K562 (cell line): ENCODE measurements around the gene PDE2A. TPM values are rescaled to one million over a fixed set of nuclear protein-coding genes. Genes with fewer than 3 reads are reported as not detected.

Experiments used
- ATAC-seq: fragments of 200-7000 bp; cut with Tn5 transposase; 3 replicates; pipeline ENCODE4 v1.9.1; 2020; ENCODE audit warnings: moderate library complexity
- BruUV-seq: library from RNA; stranded (reverse); fragments of 400-500 nt; replicated peaks from 2 replicates; lab custom pipeline; 2021; lab: Mats Ljungman, UMichigan
- CTCF ChIA-PET: fragments of 300-600 bp; formaldehyde crosslinking; extraction: SDS; loops from one replicate; lab custom pipeline; 2021; ENCODE audit warnings: low intra/inter-chr PET ratio; lab: Yijun Ruan, JAX
- POLR2A ChIA-PET: fragments of 300-600, 350-650 bp; sonication (Branson Sonifier 250); formaldehyde crosslinking; extraction: SDS; loops from one replicate; lab custom pipeline; 2021; ENCODE audit warnings: antibody characterized with exemption, inconsistent platforms; lab: Yijun Ruan, JAX
- DNase-seq, 4 experiments: peaks; one replicate each; pipeline versions ENCODE4 v3.0.0 to v3.0.0-alpha.2; 2011 to 2018; ENCODE audit warnings: low spot score in 3 of 4, mixed read lengths in 3 of 4; ENCODE audit errors: extremely low read depth in 1 of 4
- FAIRE-seq: peaks from 2 replicates; lab custom pipeline; 2011; peaks lifted over from hg19 to GRCh38; lab: Jason Lieb, UNC
- H2AFZ ChIP-seq: 2 replicates; pipeline ENCODE4 v1.6.0; 2011; ENCODE audit warnings: low read depth, low read length, control low read depth, inconsistent platforms
- H3K27ac ChIP-seq: fragments of 200-600 bp; 3 replicates; pipeline ENCODE4 v1.8.0; 2011; ENCODE audit warnings: low read depth, mild to moderate bottlenecking, control low read depth, inconsistent platforms, low read length, moderate library complexity, mixed read lengths; ENCODE audit errors: extremely low read depth
- H3K27me3 ChIP-seq, 2 experiments: fragments of 300-600 bp in 1 of 2; 2 replicates in 1 of 2; 3 replicates in 1 of 2; pipeline versions ENCODE4 v1.6.0 to v1.8.0; 2011; ENCODE audit warnings: inconsistent platforms in 2 of 2, low read length in 2 of 2, mild to moderate bottlenecking in 1 of 2, mixed read lengths in 1 of 2, moderate library complexity in 1 of 2; ENCODE audit not compliant: control insufficient read depth in 2 of 2, insufficient read depth in 2 of 2
- H3K36me3 ChIP-seq: fragments of 300-600 bp; 3 replicates; pipeline ENCODE4 v1.8.0; 2011; ENCODE audit warnings: mild to moderate bottlenecking, low read length, inconsistent platforms; ENCODE audit not compliant: control insufficient read depth, insufficient read depth
- H3K4me1 ChIP-seq, 2 experiments: fragments of 200-600 bp in 1 of 2; replicated peaks in 1 of 2; 2 replicates in 1 of 2; 3 replicates in 1 of 2; pipeline versions ENCODE4 v1.5.1 to v1.8.0; 2011; ENCODE audit warnings: inconsistent platforms in 2 of 2, low read length in 2 of 2, mild to moderate bottlenecking in 1 of 2, mixed read lengths in 1 of 2, moderate library complexity in 1 of 2; ENCODE audit not compliant: control insufficient read depth in 2 of 2, insufficient read depth in 2 of 2
- H3K4me2 ChIP-seq: 2 replicates; pipeline ENCODE4 v1.6.1; 2011; ENCODE audit warnings: low read length, control low read depth, inconsistent platforms, mixed read lengths; ENCODE audit not compliant: insufficient read depth
- H3K4me3 ChIP-seq: fragments of 200-600 bp; sonication (generic), shearing (Covaris generic); 2 replicates; pipeline ENCODE4 v1.5.1; 2016; ENCODE audit warnings: control low read depth, inconsistent platforms
- H3K79me2 ChIP-seq: fragments of 200-600 bp; 3 replicates; pipeline ENCODE4 v1.8.0; 2011; ENCODE audit warnings: low read length, inconsistent platforms; ENCODE audit not compliant: control insufficient read depth, insufficient read depth
- H3K9ac ChIP-seq, 2 experiments: 2 replicates each; pipeline versions ENCODE4 v1.6.0 to v1.6.1; 2011; ENCODE audit warnings: low read depth in 2 of 2, low read length in 2 of 2, control low read depth in 1 of 2, inconsistent platforms in 1 of 2, mild to moderate bottlenecking in 1 of 2, mixed read lengths in 1 of 2; ENCODE audit not compliant: insufficient read depth in 1 of 2
- H3K9me1 ChIP-seq: one replicate; pipeline ENCODE4 v1.6.0; 2011; ENCODE audit warnings: inconsistent platforms, mild to moderate bottlenecking, low read length, moderate library complexity; ENCODE audit not compliant: control insufficient read depth, insufficient read depth
- H3K9me3 ChIP-seq: replicated peaks from 2 replicates; pipeline ENCODE4 v1.5.1; 2011; ENCODE audit warnings: low read depth, low read length, inconsistent platforms; ENCODE audit not compliant: control insufficient read depth, insufficient read depth
- H4K20me1 ChIP-seq: replicated peaks from 2 replicates; pipeline ENCODE4 v1.6.1; 2011; ENCODE audit warnings: low read length, inconsistent platforms, mixed read lengths; ENCODE audit not compliant: control insufficient read depth, insufficient read depth
- ARID1B ChIP-seq: fragments of 450-650 bp; IDR thresholded peaks from 2 replicates; pipeline ENCODE4 v1.6.1; 2016; ENCODE audit warnings: antibody characterized with exemption, mild to moderate bottlenecking, inconsistent platforms
- CEBPG ChIP-seq, 3 experiments: fragments of 200-800 bp in 1 of 3; sonication (Bioruptor generic) in 1 of 3; sonication (generic) in 1 of 3; formaldehyde crosslinking in 1 of 3; IDR thresholded peaks in 2 of 3; conservative IDR thresholded peaks in 1 of 3; 2 replicates each; pipeline versions ENCODE4 v1.6.1 to v1.8.0; 2016 to 2022; ENCODE audit warnings: missing compliant biosample characterization in 2 of 3, missing genetic modification characterization in 2 of 3, mild to moderate bottlenecking in 1 of 3, missing genetic modification reagents in 1 of 3
- LARP7 ChIP-seq: fragments of 450-650 bp; IDR thresholded peaks from 2 replicates; pipeline ENCODE4 v1.6.1; 2016
- MEIS2 ChIP-seq: fragments of 450-650 bp; IDR thresholded peaks from 2 replicates; pipeline ENCODE4 v1.6.1; 2014; ENCODE audit warnings: mild to moderate bottlenecking; ENCODE audit not compliant: partially characterized antibody
- NUFIP1 ChIP-seq: fragments of 450-650 bp; IDR thresholded peaks from 2 replicates; pipeline ENCODE4 v1.6.1; 2018; ENCODE audit not compliant: partially characterized antibody
- TAF1 ChIP-seq: IDR thresholded peaks from 2 replicates; pipeline ENCODE4 v1.6.1; 2011; ENCODE audit warnings: mild to moderate bottlenecking, low read length, moderate library complexity; ENCODE audit not compliant: insufficient read depth, control insufficient read depth, severe bottlenecking; ENCODE audit errors: extremely low read depth
- ZNF12 ChIP-seq: sonication (generic); formaldehyde crosslinking; IDR thresholded peaks from 2 replicates; pipeline ENCODE4 v1.4.0; 2020; ENCODE audit warnings: mild to moderate bottlenecking, missing genetic modification reagents
- ZNF282 ChIP-seq: sonication (generic); formaldehyde crosslinking; IDR thresholded peaks from 2 replicates; pipeline ENCODE4 v1.8.1; 2023; ENCODE audit warnings: missing genetic modification reagents
- WGBS: fragments of 100-300 bp; shearing (Covaris generic); methylation state at CpG from one replicate; pipeline ENCODE4 v1.1.6; 2016; ENCODE audit warnings: low coverage, mixed read lengths; ENCODE audit not compliant: insufficient coverage; ENCODE audit errors: missing lambda C conversion rate; 5-methylcytosine and 5-hydroxymethylcytosine counted together
- in situ Hi-C: fragments of 300-500 bp; cut with MboI; formaldehyde crosslinking; loops from 4 replicates; pipeline ENCODE4 v1.15.0; 2018; ENCODE audit warnings: inconsistent platforms, mixed read lengths
- intact Hi-C: fragments of 100-400 bp; cut with micrococcal nuclease; formaldehyde crosslinking; loops from 2 replicates; pipeline ENCODE4 v1.14.2; 2022
- polyA plus RNA-seq, 8 experiments: library from polyadenylated mRNA; depleted of rRNA in 4 of 8; stranded (reverse) in 5 of 8; unstranded in 3 of 8; fragments of >200 nt; fragmentation: Nextera tagmentation in 2 of 8; fragmentation: Illumina TruSeq in 1 of 8; extraction: Ambion mirVana in 2 of 8; extraction: Trizol in 1 of 8; gene quantifications; 2 replicates each; pipeline versions ENCODE4 v1.2.1 to v1.2.3, GENCODE V29; 2011 to 2014; ENCODE audit warnings: inconsistent platforms in 1 of 8, missing spikeins in 1 of 8
- total RNA-seq, 7 experiments: library from RNA; depleted of rRNA in 6 of 7; stranded (reverse); fragments of >200 nt in 6 of 7; fragmentation: Illumina TruSeq in 2 of 7; extraction: Trizol in 2 of 7; gene quantifications; 2 replicates each; pipeline versions ENCODE4 v1.2.1 to v1.2.3, GENCODE V29; 2011 to 2021; ENCODE audit warnings: low replicate concordance in 1 of 7
- TF ChIP-seq, protein P1 (sequence below): fragments of 200-800 bp; sonication (Bioruptor generic); IDR thresholded peaks from 2 replicates; pipeline ENCODE4 v1.6.1; 2017; ENCODE audit warnings: missing genetic modification characterization, missing compliant biosample characterization
- TF ChIP-seq, protein P2 (sequence below): fragments of 450-650 bp; formaldehyde crosslinking; IDR thresholded peaks from 2 replicates; pipeline ENCODE4 v1.4.0; 2020; ENCODE audit warnings: mild to moderate bottlenecking, mixed read lengths
- TF ChIP-seq, protein P3 (sequence below), 2 experiments: fragments of 450-650 bp; conservative IDR thresholded peaks; 2 replicates each; pipeline ENCODE4 v1.6.1; 2017; ENCODE audit warnings: mild to moderate bottlenecking in 2 of 2, moderate library complexity in 2 of 2

Gene PDE2A
- total and polyA plus RNA-seq, 9 of the 15 experiments (the other 6 are each of a cell fraction or from before 2014, with no cell fraction given) = 0.07 to 15.2 (median 1.6) TPM; not detected in 1

DNA sequence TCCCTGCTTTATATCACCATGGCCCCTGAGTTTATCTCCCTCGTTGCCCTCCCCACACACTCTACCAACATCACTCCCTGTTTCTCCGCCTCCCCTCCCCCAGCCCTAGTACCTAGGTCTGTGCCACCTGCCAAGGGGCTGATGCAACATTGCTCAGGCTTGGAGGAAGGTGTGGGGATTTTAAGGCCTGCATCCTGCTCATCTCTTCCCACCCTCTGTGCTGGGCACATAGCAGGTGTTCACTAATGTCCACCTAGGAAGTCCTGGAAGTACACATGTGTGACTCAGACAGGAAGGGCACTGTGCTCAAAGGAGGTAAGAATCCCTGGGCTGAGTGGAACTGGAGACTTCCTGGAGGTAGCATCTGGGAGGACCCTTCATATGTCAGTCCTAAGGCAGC lies 37.0 kb downstream of the PDE2A start:
- 20% methylated on average over 2 of the region's 2 CpGs for WGBS
- POLR2A ChIA-PET = interaction anchor here (1.7 kb wide), 1 partner anchor 29 kb away, joined by 3 read pairs; no protein-coding TSS in a partner anchor
- BruUV-seq = no TSS peak

DNA sequence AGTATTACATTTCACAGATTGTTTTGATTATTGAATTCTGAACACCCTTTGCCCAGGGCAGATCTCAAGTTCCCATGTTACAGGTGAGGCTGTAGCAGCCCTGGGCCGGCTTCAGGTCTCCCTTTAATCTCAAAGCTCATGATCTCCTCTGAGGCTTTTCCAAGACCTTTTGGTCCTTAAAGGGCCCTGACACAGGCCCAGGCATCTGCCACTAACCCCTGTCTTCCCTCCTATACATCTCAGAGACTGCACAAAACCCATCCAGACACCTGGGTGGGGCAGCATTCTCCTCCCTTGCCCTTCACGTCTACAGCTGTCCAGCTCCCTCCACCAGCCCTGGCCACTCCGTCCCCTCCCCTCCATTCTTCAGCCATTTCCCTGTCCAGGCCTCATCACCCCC lies 37.8 kb downstream of the PDE2A start:
- ChIA-PET POLR2A (interaction anchor here (0.6 to 0.8 kb wide), 2 partner anchors 10 kb away, joined by 3 read pairs; no protein-coding TSS in a partner anchor), CTCF (interaction anchor here (0.7 kb wide), 1 partner anchor 46 kb away, joined by 3 read pairs; no protein-coding TSS in a partner anchor)
- ATAC-seq (no peak), DNase-seq (no peak), FAIRE-seq (no peak)
- Histone ChIP-seq H3K27ac (no peak overlapping the region), H3K4me3 (no peak overlapping the region), H3K4me1 (peaks cover 13 to 21% of the 10 kb centered on the region in 2 experiments), H3K27me3 (peaks cover 27 to 62% of the 10 kb centered on the region in 2 experiments), H4K20me1 (peaks cover 6% of the 10 kb centered on the region; the same call in 1 of the 2 replicates), H3K4me2 (no peak overlapping the region), H3K9me3 (no peaks in the 10 kb centered on the region), H3K9ac (no peak overlapping the region), H3K36me3 (no peaks in the 10 kb centered on the region), H3K9me1 (no peaks in the 10 kb centered on the region), H2AFZ (no peak overlapping the region), H3K79me2 (no peaks in the 10 kb centered on the region)
- WGBS = 6% methylated on average over 2 of the region's 3 CpGs
- BruUV-seq = no TSS peak
- in situ Hi-C loops (no loop called here), intact Hi-C loops (no loop called here)
- TF ChIP-seq ARID1B (no peak), ZNF12 (CRISPR knock-in tag) (no peak), NUFIP1 (no peak), ZNF282 (CRISPR knock-in tag) (no peak), TAF1 (no peak), MEIS2 (no peak)
- TF ChIP-seq, protein P1, sequence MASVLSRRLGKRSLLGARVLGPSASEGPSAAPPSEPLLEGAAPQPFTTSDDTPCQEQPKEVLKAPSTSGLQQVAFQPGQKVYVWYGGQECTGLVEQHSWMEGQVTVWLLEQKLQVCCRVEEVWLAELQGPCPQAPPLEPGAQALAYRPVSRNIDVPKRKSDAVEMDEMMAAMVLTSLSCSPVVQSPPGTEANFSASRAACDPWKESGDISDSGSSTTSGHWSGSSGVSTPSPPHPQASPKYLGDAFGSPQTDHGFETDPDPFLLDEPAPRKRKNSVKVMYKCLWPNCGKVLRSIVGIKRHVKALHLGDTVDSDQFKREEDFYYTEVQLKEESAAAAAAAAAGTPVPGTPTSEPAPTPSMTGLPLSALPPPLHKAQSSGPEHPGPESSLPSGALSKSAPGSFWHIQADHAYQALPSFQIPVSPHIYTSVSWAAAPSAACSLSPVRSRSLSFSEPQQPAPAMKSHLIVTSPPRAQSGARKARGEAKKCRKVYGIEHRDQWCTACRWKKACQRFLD = no peak
- TF ChIP-seq, protein P2, sequence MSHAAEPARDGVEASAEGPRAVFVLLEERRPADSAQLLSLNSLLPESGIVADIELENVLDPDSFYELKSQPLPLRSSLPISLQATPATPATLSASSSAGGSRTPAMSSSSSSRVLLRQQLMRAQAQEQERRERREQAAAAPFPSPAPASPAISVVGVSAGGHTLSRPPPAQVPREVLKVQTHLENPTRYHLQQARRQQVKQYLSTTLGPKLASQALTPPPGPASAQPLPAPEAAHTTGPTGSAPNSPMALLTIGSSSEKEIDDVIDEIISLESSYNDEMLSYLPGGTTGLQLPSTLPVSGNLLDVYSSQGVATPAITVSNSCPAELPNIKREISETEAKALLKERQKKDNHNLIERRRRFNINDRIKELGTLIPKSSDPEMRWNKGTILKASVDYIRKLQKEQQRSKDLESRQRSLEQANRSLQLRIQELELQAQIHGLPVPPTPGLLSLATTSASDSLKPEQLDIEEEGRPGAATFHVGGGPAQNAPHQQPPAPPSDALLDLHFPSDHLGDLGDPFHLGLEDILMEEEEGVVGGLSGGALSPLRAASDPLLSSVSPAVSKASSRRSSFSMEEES (CRISPR knock-in tag) = no peak
- TF ChIP-seq, protein P3, sequence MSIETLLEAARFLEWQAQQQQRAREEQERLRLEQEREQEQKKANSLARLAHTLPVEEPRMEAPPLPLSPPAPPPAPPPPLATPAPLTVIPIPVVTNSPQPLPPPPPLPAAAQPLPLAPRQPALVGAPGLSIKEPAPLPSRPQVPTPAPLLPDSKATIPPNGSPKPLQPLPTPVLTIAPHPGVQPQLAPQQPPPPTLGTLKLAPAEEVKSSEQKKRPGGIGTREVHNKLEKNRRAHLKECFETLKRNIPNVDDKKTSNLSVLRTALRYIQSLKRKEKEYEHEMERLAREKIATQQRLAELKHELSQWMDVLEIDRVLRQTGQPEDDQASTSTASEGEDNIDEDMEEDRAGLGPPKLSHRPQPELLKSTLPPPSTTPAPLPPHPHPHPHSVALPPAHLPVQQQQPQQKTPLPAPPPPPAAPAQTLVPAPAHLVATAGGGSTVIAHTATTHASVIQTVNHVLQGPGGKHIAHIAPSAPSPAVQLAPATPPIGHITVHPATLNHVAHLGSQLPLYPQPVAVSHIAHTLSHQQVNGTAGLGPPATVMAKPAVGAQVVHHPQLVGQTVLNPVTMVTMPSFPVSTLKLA (conservative IDR thresholded peaks at IDR 0.05) = no peak

More for the DNA sequence above, 37.0 kb downstream of the PDE2A start:
- TF ChIP-seq LARP7 = no peak
- TF ChIP-seq CEBPG (CRISPR knock-in tag; IDR thresholded peaks at IDR 0.05) = peak; percentile 45; the same call in 1 of the 2 replicates
- no peak for TF ChIP-seq CEBPG (tag; conservative IDR thresholded peaks at IDR 0.05 in 1 of 2, IDR thresholded peaks at IDR 0.05 in 1 of 2)
- H4K20me1 ChIP-seq = peaks cover 6% of the 10 kb centered on the region; the same call in 1 of the 2 replicates
- H3K36me3 ChIP-seq = no peaks in the 10 kb centered on the region
- no peaks in the 10 kb centered on the region for H3K79me2 ChIP-seq
- H3K27ac ChIP-seq = no peak overlapping the region
- H3K9ac ChIP-seq = no peak overlapping the region
- H3K4me1 ChIP-seq = peaks cover 9 to 19% of the 10 kb centered on the region in 2 experiments
- H2AFZ ChIP-seq = no peak overlapping the region
- H3K4me2 ChIP-seq = no peak overlapping the region
- peaks cover 32 to 69% of the 10 kb centered on the region in 2 experiments for H3K27me3 ChIP-seq
- in situ Hi-C loops (no loop called here), intact Hi-C loops (no loop called here)
- ATAC-seq (no peak), FAIRE-seq (no peak), DNase-seq (no peak)
- no peak overlapping the region for H3K4me3 ChIP-seq
- CTCF ChIA-PET = no interaction called here
- no peaks in the 10 kb centered on the region for H3K9me1 ChIP-seq
- no peaks in the 10 kb centered on the region for H3K9me3 ChIP-seq
